Natural killer cell (primary cell): Measurements from ENCODE around the gene PSKH1. TPM values are rescaled to one million over a fixed set of nuclear protein-coding genes. Genes with fewer than 3 reads are reported as not detected.
A peak's percentile ranks its signal among the peaks of the same experiment; 100 is the strongest.

Experiments used
- ATAC-seq, 3 donors: fragments of 150-1000 bp in 2 of 3; fragments of 200-7000 bp in 1 of 3; cut with Tn5 transposase; 1 replicate in 1 of 3; 2 replicates in 2 of 3; pipeline ENCODE4 v1.10.0; 2021; ENCODE audit warnings: mild to moderate bottlenecking in 2 of 3, moderate library complexity in 2 of 3
- DNase-seq, 2 donors: peaks; one replicate each; pipeline versions ENCODE4 v3.0.0 to v3.0.0-alpha.2; 2013 to 2021; ENCODE audit warnings: mixed read lengths in 1 of 2
- H3K27ac ChIP-seq: one replicate; pipeline ENCODE4 v1.5.1; 2013; ENCODE audit warnings: mild to moderate bottlenecking, low read length
- H3K27me3 ChIP-seq: one replicate; pipeline ENCODE4 v1.6.1; 2013; ENCODE audit warnings: low read length; ENCODE audit not compliant: control insufficient read depth, insufficient read depth
- H3K36me3 ChIP-seq: one replicate; pipeline ENCODE4 v1.6.1; 2013; ENCODE audit warnings: low read length; ENCODE audit not compliant: control insufficient read depth, insufficient read depth
- H3K4me1 ChIP-seq: one replicate; pipeline ENCODE4 v1.6.1; 2013; ENCODE audit warnings: low read length; ENCODE audit not compliant: control insufficient read depth, insufficient read depth
- H3K4me3 ChIP-seq: one replicate; pipeline ENCODE4 v1.5.1; 2013; ENCODE audit warnings: low read length
- H3K9me3 ChIP-seq: one replicate; pipeline ENCODE4 v1.6.1; 2013; ENCODE audit warnings: low read length; ENCODE audit not compliant: control insufficient read depth, insufficient read depth
- H3K27ac Mint-ChIP-seq, 2 donors: one replicate each; pipeline ENCODE4 v1.8.0; 2022; ENCODE audit warnings: mild to moderate bottlenecking in 2 of 2, mixed read lengths in 2 of 2, moderate library complexity in 1 of 2
- H3K27me3 Mint-ChIP-seq, 2 donors: one replicate each; pipeline ENCODE4 v1.8.0; 2022; ENCODE audit warnings: low read depth in 2 of 2, mixed read lengths in 2 of 2
- H3K36me3 Mint-ChIP-seq: one replicate; pipeline ENCODE4 v1.8.0; 2022; ENCODE audit warnings: mixed read lengths
- H3K4me1 Mint-ChIP-seq, 2 donors: one replicate each; pipeline ENCODE4 v1.8.0; 2022; ENCODE audit warnings: mixed read lengths in 2 of 2
- H3K4me3 Mint-ChIP-seq: one replicate; pipeline ENCODE4 v1.8.0; 2022; ENCODE audit warnings: mild to moderate bottlenecking, moderate library complexity, mixed read lengths
- H3K9me3 Mint-ChIP-seq, 2 donors: one replicate each; pipeline ENCODE4 v1.8.0; 2022; ENCODE audit warnings: mixed read lengths in 2 of 2
- CTCF ChIP-seq: fragments of 200-600 bp; IDR thresholded peaks from one replicate; pipeline ENCODE4 v1.8.0; 2022; ENCODE audit warnings: antibody characterized with exemption
- WGBS: methylation state at CpG from one replicate; pipeline ENCODE4 v1.1.7; 2013; ENCODE audit warnings: missing lambda C conversion rate; ENCODE audit not compliant: insufficient coverage; 5-methylcytosine and 5-hydroxymethylcytosine counted together
- intact Hi-C: fragments of 100-400 bp; cut with micrococcal nuclease; formaldehyde crosslinking; loops from one replicate; pipeline ENCODE4 v1.14.2; 2022
- total RNA-seq, 4 donors: library from RNA; stranded (reverse); fragments of 120-200 nt in 1 of 4; gene quantifications; one replicate each; pipeline versions ENCODE4 v1.2.3 to v1.2.4, GENCODE V29; 2013 to 2022

PSKH1 gene
- total RNA-seq, 3 donors from 2014 or later (not counting 1 experiment from before 2014, with no cell fraction given) = 16.8 to 24.7 (median 19.5) TPM

GRCh38 chr16:67942510-67943255 is 49.6 kb downstream of the PSKH1 start:
- Histone ChIP-seq H3K36me3 (peaks cover 17% of the 10 kb centered on the region), H3K27ac (no peak overlapping the region), H3K4me1 (peaks cover 32% of the 10 kb centered on the region), H3K4me3 (no peak overlapping the region), H3K9me3 (no peaks in the 10 kb centered on the region), H3K27me3 (no peaks in the 10 kb centered on the region)
- no peaks in the 10 kb centered on the region for H3K36me3 Mint-ChIP-seq
- H3K4me3 Mint-ChIP-seq = no peak overlapping the region
- no peak for ATAC-seq
- H3K27ac Mint-ChIP-seq = peak overlapping the region in 1 of 2 donors; percentile 45
- no peaks in the 10 kb centered on the region for H3K27me3 Mint-ChIP-seq
- WGBS = 98% methylated on average over 27 of the region's 27 CpGs
- intact Hi-C loops = no loop called here
- peaks cover 18 to 24% of the 10 kb centered on the region in 2 donors for H3K4me1 Mint-ChIP-seq
- no peaks in the 10 kb centered on the region for H3K9me3 Mint-ChIP-seq
- no peak for DNase-seq
- TF ChIP-seq CTCF = no peak

GRCh38 chr16:67943256-67943618 is 50.2 kb downstream of the PSKH1 start:
- Histone ChIP-seq H3K4me1 (peaks cover 28% of the 10 kb centered on the region), H3K9me3 (no peaks in the 10 kb centered on the region), H3K36me3 (peaks cover 20% of the 10 kb centered on the region), H3K27me3 (no peaks in the 10 kb centered on the region), H3K4me3 (no peak overlapping the region), H3K27ac (no peak overlapping the region)
- H3K9me3 Mint-ChIP-seq = no peaks in the 10 kb centered on the region
- no peak for TF ChIP-seq CTCF
- no peaks in the 10 kb centered on the region for H3K27me3 Mint-ChIP-seq
- no peak overlapping the region for H3K27ac Mint-ChIP-seq
- H3K36me3 Mint-ChIP-seq = no peaks in the 10 kb centered on the region
- intact Hi-C loops = no loop called here
- H3K4me3 Mint-ChIP-seq = no peak overlapping the region
- 96% methylated on average over 6 of the region's 6 CpGs for WGBS
- no peak for ATAC-seq
- DNase-seq = no peak
- H3K4me1 Mint-ChIP-seq = peaks cover 18 to 24% of the 10 kb centered on the region in 2 donors

- peaks cover 20% of the 10 kb centered on the region for H3K36me3 ChIP-seq
- intact Hi-C loops = no loop called here
- DNase-seq (no peak), ATAC-seq (no peak)
- H3K4me1 Mint-ChIP-seq = peaks cover 18 to 24% of the 10 kb centered on the region in 2 donors
- no peaks in the 10 kb centered on the region for H3K27me3 Mint-ChIP-seq
- no peak within 1 kb of the TSS for H3K27ac ChIP-seq
- WGBS = 91% methylated on average over 23 of the region's 23 CpGs
- no peaks in the 10 kb centered on the region for H3K9me3 ChIP-seq
- H3K27me3 ChIP-seq = no peaks in the 10 kb centered on the region
- H3K4me3 Mint-ChIP-seq = no peak within 1 kb of the TSS
- TF ChIP-seq CTCF = no peak
- H3K4me3 ChIP-seq = no peak within 1 kb of the TSS
- H3K9me3 Mint-ChIP-seq = no peaks in the 10 kb centered on the region
- no peaks in the 10 kb centered on the region for H3K36me3 Mint-ChIP-seq
- H3K4me1 ChIP-seq = peaks cover 28% of the 10 kb centered on the region
- no peak within 1 kb of the TSS for H3K27ac Mint-ChIP-seq
Observed at GRCh38 chr16:67943619-67944504, 50.8 kb downstream of the PSKH1 start, which contains the start of gene LCAT. Gene LCAT (minus strand): TSS chr16:67944120. CDS start chr16:67944101, 19 bp downstream.
